Esophagus muscularis mucosa (tissue), 4 donors: Measurements from ENCODE around the gene JADE1. TPM values are rescaled to one million over a fixed set of nuclear protein-coding genes. Genes with fewer than 3 reads are reported as not detected.

Experiments used
- DNase-seq: peaks from one replicate; pipeline ENCODE4 v3.0.0-alpha.2; 2017; ENCODE audit errors: extremely low spot score
- H3K27ac ChIP-seq, 4 donors: fragments of 200-600 bp; sonication (generic); replicated peaks in 1 of 4; 1 replicate in 3 of 4; 2 replicates in 1 of 4; pipeline ENCODE4 v1.5.1; 2016 to 2019; ENCODE audit warnings: mild to moderate bottlenecking in 1 of 4
- H3K27me3 ChIP-seq, 4 donors: fragments of 200-600 bp; sonication (generic); one replicate each; pipeline versions ENCODE4 v1.5.1 to v1.6.0; 2016 to 2019
- H3K36me3 ChIP-seq, 4 donors: fragments of 200-600 bp; sonication (generic); one replicate each; pipeline ENCODE4 v1.5.1; 2016 to 2019
- H3K4me1 ChIP-seq, 4 donors: fragments of 200-600 bp; sonication (generic); one replicate each; pipeline ENCODE4 v1.5.1; 2016 to 2019
- H3K4me3 ChIP-seq, 4 donors: fragments of 200-600 bp; sonication (generic); 1 replicate in 2 of 4; 2 replicates in 2 of 4; pipeline ENCODE4 v1.5.1; 2016 to 2019; ENCODE audit warnings: mild to moderate bottlenecking in 4 of 4, moderate library complexity in 1 of 4
- H3K9me3 ChIP-seq, 4 donors: fragments of 200-600 bp; sonication (generic); 1 replicate in 3 of 4; 2 replicates in 1 of 4; pipeline ENCODE4 v1.5.1; 2016 to 2019
- CTCF ChIP-seq, 3 experiments: fragments of 200-600 bp in 2 of 3; fragments of 450-650 bp in 1 of 3; sonication (generic) in 2 of 3; IDR thresholded peaks; one replicate each; pipeline ENCODE4 v1.5.1; 2017 to 2019; ENCODE audit warnings: antibody characterized with exemption in 3 of 3, mild to moderate bottlenecking in 2 of 3, moderate library complexity in 1 of 3
- EP300 ChIP-seq: sonication (generic); formaldehyde crosslinking; IDR thresholded peaks from one replicate; pipeline ENCODE4 v1.6.1; 2017; ENCODE audit warnings: antibody characterized with exemption
- POLR2A ChIP-seq: fragments of 450-650 bp; IDR thresholded peaks from one replicate; pipeline ENCODE4 v1.6.1; 2017; ENCODE audit warnings: antibody characterized with exemption, moderate library complexity, mild to moderate bottlenecking, low read depth
- POLR2AphosphoS5 ChIP-seq, 2 donors: sonication (generic); formaldehyde crosslinking; IDR thresholded peaks; one replicate each; pipeline ENCODE4 v1.6.1; 2017; ENCODE audit warnings: antibody characterized with exemption in 2 of 2
- WGBS: methylation state at CpG from one replicate; pipeline ENCODE4 v1.1.5; 2018; 5-methylcytosine and 5-hydroxymethylcytosine counted together
- intact Hi-C: fragments of 100-400 bp; cut with DNase I; formaldehyde crosslinking; loops from one replicate; pipeline ENCODE4 v1.15.1; 2023
- total RNA-seq, 4 donors: library from RNA; depleted of rRNA; stranded (reverse); fragments of >200 nt; gene quantifications; one replicate each; pipeline versions ENCODE4 v1.1.0 to v1.2.1, GENCODE V29; 2016

The JADE1 gene
- total RNA-seq, 4 donors from 2014 or later, result 40.8 to 60.1 (median 52.0) TPM

- Histone ChIP-seq H3K4me1 (no peaks in the 10 kb centered on the region), H3K9me3 (no peaks in the 10 kb centered on the region), H3K36me3 (no peaks in the 10 kb centered on the region), H3K4me3 (no peak overlapping the region), H3K27ac (no peak overlapping the region), H3K27me3 (no peaks in the 10 kb centered on the region)
- intact Hi-C loops, result no loop called here
- no peak for TF ChIP-seq POLR2A
- TF ChIP-seq CTCF (IDR thresholded peaks at IDR 0.05), result no peak
- TF ChIP-seq EP300, result no peak
- no peak for TF ChIP-seq POLR2AphosphoS5 (IDR thresholded peaks at IDR 0.05)
- WGBS, result 82% methylated on average over 3 of the region's 3 CpGs
- no peak for DNase-seq
These were observed 38.7 kb upstream of the JADE1 start for GRCh38 chr4:128770807-128771206.

GRCh38 chr4:128775477-128775876 lies 34.0 kb upstream of the JADE1 start:
- WGBS, result 91% methylated on average over 2 of the region's 2 CpGs
- intact Hi-C loops, result no loop called here

GRCh38 chr4:128775916-128776315 lies 33.6 kb upstream of the JADE1 start:
- DNase-seq, result no peak
- Histone ChIP-seq H3K9me3 (no peaks in the 10 kb centered on the region), H3K36me3 (no peaks in the 10 kb centered on the region), H3K4me1 (peaks cover 0 to 10% (median 4%) of the 10 kb centered on the region in 4 donors), H3K27ac (no peak overlapping the region), H3K27me3 (no peaks in the 10 kb centered on the region), H3K4me3 (no peak overlapping the region)
- intact Hi-C loops, result no loop called here
- TF ChIP-seq POLR2AphosphoS5 (IDR thresholded peaks at IDR 0.05) (no peak), POLR2A (no peak), CTCF (IDR thresholded peaks at IDR 0.05) (no peak), EP300 (no peak)
- WGBS, result 87% methylated on average over 3 of the region's 3 CpGs

More at GRCh38 chr4:128775477-128775876, 34.0 kb upstream of the JADE1 start:
- Histone ChIP-seq H3K36me3 (no peaks in the 10 kb centered on the region), H3K27me3 (no peaks in the 10 kb centered on the region), H3K9me3 (no peaks in the 10 kb centered on the region), H3K4me1 (peaks cover 0 to 10% (median 4%) of the 10 kb centered on the region in 4 donors), H3K4me3 (no peak overlapping the region), H3K27ac (no peak overlapping the region)
- no peak for TF ChIP-seq EP300
- no peak for DNase-seq

- Histone ChIP-seq H3K27me3 (no peaks in the 10 kb centered on the region), H3K27ac (no peak overlapping the region), H3K9me3 (no peaks in the 10 kb centered on the region), H3K36me3 (no peaks in the 10 kb centered on the region), H3K4me3 (no peak overlapping the region), H3K4me1 (peaks cover 0 to 10% (median 4%) of the 10 kb centered on the region in 4 donors)
- intact Hi-C loops, result no loop called here
- WGBS, result 55% methylated on average over 3 of the region's 3 CpGs
- no peak for TF ChIP-seq EP300
- TF ChIP-seq POLR2AphosphoS5 (IDR thresholded peaks at IDR 0.05), result no peak
- TF ChIP-seq CTCF (IDR thresholded peaks at IDR 0.05), result no peak
- no peak for TF ChIP-seq POLR2A
- DNase-seq, result no peak
These were observed 32.7 kb upstream of the JADE1 start for GRCh38 chr4:128776794-128777216.

- Histone ChIP-seq H3K4me1 (peaks cover 0 to 16% (median 4%) of the 10 kb centered on the region in 4 donors), H3K4me3 (no peak overlapping the region), H3K9me3 (no peaks in the 10 kb centered on the region), H3K36me3 (no peaks in the 10 kb centered on the region), H3K27ac (no peak overlapping the region), H3K27me3 (no peaks in the 10 kb centered on the region)
- intact Hi-C loops, result no loop called here
- DNase-seq, result no peak
- TF ChIP-seq POLR2AphosphoS5 (IDR thresholded peaks at IDR 0.05) (no peak), CTCF (IDR thresholded peaks at IDR 0.05) (no peak), EP300 (no peak), POLR2A (no peak)
- WGBS, result 84% methylated on average over 1 of the region's 1 CpG
These were observed 28.8 kb upstream of the JADE1 start for GRCh38 chr4:128780688-128781087.
